ENCODE measurements around the gene PCGF5. TPM values are rescaled to one million over a fixed set of nuclear protein-coding genes. Genes with fewer than 3 reads are reported as not detected.
A peak's percentile ranks its signal among the peaks of the same experiment; 100 is the strongest.

PCGF5 gene
- total RNA-seq, 3 donors from 2014 or later (not counting 1 experiment from before 2014, with no cell fraction given) = 52.5 to 60.2 (median 58.6) TPM

DNA sequence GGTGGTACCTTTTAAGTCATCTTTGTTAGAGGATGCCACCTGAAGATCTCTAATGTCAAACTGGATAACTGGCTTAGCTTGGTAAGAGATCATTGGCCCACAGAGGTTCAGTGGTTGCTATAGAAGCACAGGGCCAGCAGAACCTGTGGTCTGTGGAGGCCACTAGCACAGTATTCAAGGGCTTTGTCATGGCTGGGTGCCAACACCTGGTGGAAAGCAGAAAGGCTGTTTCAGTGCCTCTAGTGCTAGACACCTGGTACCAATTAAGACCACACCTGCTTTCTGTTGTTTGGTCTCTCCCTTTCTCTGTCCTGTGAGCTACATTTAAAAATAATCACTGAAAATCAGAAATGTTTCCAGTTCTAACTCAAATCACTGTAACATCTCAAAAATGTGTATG, 10.0 kb upstream of the PCGF5 start:
- Mint-ChIP-seq H3K27ac (no peak overlapping the region), H3K27me3 (ENCODE audit: low read depth in 2 of 2) (no peaks in the 10 kb centered on the region), H3K4me1 (peaks cover 28 to 38% of the 10 kb centered on the region in 2 donors), H3K36me3 (no peaks in the 10 kb centered on the region), H3K4me3 (no peak overlapping the region), H3K9me3 (no peaks in the 10 kb centered on the region)
- peak in 1 of 3 donors; percentile 25 for ATAC-seq
- no peaks in the 10 kb centered on the region for H3K36me3 ChIP-seq (ENCODE audit: control insufficient read depth, insufficient read depth, low read length)
- H3K9me3 ChIP-seq (ENCODE audit: control insufficient read depth, insufficient read depth, low read length) = no peaks in the 10 kb centered on the region
- TF ChIP-seq, protein P1, sequence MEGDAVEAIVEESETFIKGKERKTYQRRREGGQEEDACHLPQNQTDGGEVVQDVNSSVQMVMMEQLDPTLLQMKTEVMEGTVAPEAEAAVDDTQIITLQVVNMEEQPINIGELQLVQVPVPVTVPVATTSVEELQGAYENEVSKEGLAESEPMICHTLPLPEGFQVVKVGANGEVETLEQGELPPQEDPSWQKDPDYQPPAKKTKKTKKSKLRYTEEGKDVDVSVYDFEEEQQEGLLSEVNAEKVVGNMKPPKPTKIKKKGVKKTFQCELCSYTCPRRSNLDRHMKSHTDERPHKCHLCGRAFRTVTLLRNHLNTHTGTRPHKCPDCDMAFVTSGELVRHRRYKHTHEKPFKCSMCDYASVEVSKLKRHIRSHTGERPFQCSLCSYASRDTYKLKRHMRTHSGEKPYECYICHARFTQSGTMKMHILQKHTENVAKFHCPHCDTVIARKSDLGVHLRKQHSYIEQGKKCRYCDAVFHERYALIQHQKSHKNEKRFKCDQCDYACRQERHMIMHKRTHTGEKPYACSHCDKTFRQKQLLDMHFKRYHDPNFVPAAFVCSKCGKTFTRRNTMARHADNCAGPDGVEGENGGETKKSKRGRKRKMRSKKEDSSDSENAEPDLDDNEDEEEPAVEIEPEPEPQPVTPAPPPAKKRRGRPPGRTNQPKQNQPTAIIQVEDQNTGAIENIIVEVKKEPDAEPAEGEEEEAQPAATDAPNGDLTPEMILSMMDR (IDR thresholded peaks at IDR 0.05) = no peak
- DNase-seq = peak in 1 of 2 donors; percentile 51
- H3K27ac ChIP-seq (ENCODE audit: low read length) = peak overlapping the region; percentile 43
- H3K4me3 ChIP-seq (ENCODE audit: low read length) = no peak overlapping the region
- H3K4me1 ChIP-seq (ENCODE audit: control insufficient read depth, insufficient read depth, low read length) = peaks cover 6% of the 10 kb centered on the region
- H3K27me3 ChIP-seq (ENCODE audit: control insufficient read depth, insufficient read depth, low read length) = no peaks in the 10 kb centered on the region
- intact Hi-C loops (cut with micrococcal nuclease) = no loop called here

DNA sequence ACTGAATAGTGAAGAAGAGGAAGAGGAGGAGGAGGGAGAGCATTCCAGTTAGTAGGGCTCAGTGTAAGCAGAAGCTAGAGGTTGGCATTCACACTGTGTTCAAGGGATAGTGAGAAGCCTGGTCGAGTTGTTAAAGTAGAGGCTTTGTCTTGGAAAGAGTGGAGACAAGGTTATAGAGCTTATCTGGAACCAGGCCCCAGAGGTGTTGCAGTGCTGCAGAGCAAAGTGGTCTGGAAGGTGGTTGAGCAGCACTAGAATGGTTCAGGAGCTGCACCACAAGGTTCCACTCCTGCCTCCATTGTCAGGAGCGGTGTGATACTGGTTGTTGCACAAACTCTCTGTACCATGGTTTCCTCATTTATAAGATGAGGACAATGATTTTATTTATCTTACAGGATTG, 8.8 kb upstream of the PCGF5 start:
- DNase-seq (no peak), ATAC-seq (no peak)
- TF ChIP-seq, protein P1 (IDR thresholded peaks at IDR 0.05) = no peak
- Histone ChIP-seq H3K4me1 (ENCODE audit: control insufficient read depth, insufficient read depth, low read length) (peaks cover 3% of the 10 kb centered on the region), H3K9me3 (ENCODE audit: control insufficient read depth, insufficient read depth, low read length) (no peaks in the 10 kb centered on the region), H3K36me3 (ENCODE audit: control insufficient read depth, insufficient read depth, low read length) (no peaks in the 10 kb centered on the region), H3K27ac (ENCODE audit: low read length) (no peak overlapping the region), H3K4me3 (ENCODE audit: low read length) (no peak overlapping the region), H3K27me3 (ENCODE audit: control insufficient read depth, insufficient read depth, low read length) (no peaks in the 10 kb centered on the region)
- peaks cover 26 to 30% of the 10 kb centered on the region in 2 donors for H3K4me1 Mint-ChIP-seq
- no peaks in the 10 kb centered on the region for H3K9me3 Mint-ChIP-seq
- intact Hi-C loops (cut with micrococcal nuclease) = no loop called here
- H3K27ac Mint-ChIP-seq = peak overlapping the region in 1 of 2 donors; percentile 3
- no peak overlapping the region for H3K4me3 Mint-ChIP-seq
- WGBS (ENCODE audit: insufficient coverage) = 69% methylated on average over 1 of the region's 2 CpGs
- no peaks in the 10 kb centered on the region for H3K36me3 Mint-ChIP-seq
- H3K27me3 Mint-ChIP-seq (ENCODE audit: low read depth in 2 of 2) = no peaks in the 10 kb centered on the region

DNA sequence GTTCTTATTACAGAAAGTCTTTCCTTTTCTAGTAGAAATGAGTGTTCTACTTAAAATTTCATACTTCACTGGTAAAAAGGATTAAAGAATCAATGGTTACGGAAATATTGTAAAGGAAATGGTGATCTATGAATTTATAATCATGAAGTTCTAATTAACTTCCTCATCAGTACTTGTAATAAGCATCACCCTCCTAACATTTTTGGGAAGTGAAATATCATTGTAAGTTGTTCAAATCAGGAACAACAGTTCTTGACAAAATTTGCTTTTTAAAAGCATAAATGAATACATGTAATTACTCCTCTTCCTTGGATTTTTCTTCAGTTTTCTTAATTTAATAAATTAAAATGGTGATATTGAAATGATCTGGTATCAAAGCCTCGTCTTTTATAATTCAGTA, 5.6 kb upstream of the PCGF5 start:
- Histone ChIP-seq H3K27ac (ENCODE audit: low read length) (no peak overlapping the region), H3K9me3 (ENCODE audit: control insufficient read depth, insufficient read depth, low read length) (no peaks in the 10 kb centered on the region), H3K4me3 (ENCODE audit: low read length) (no peak overlapping the region), H3K4me1 (ENCODE audit: control insufficient read depth, insufficient read depth, low read length) (peaks cover 4% of the 10 kb centered on the region), H3K27me3 (ENCODE audit: control insufficient read depth, insufficient read depth, low read length) (no peaks in the 10 kb centered on the region), H3K36me3 (ENCODE audit: control insufficient read depth, insufficient read depth, low read length) (no peaks in the 10 kb centered on the region)
- no peak overlapping the region for H3K27ac Mint-ChIP-seq
- TF ChIP-seq, protein P1 (IDR thresholded peaks at IDR 0.05) = no peak
- H3K27me3 Mint-ChIP-seq (ENCODE audit: low read depth in 2 of 2) = no peaks in the 10 kb centered on the region
- H3K4me3 Mint-ChIP-seq = no peak overlapping the region
- WGBS (ENCODE audit: insufficient coverage) = no CpG with 5 or more reads among the region's 2 CpGs
- no peaks in the 10 kb centered on the region for H3K9me3 Mint-ChIP-seq
- peaks cover 19 to 20% of the 10 kb centered on the region in 2 donors for H3K4me1 Mint-ChIP-seq
- intact Hi-C loops (cut with micrococcal nuclease) = loop anchor here (5.0 kb wide), 1 partner anchor 33 kb away; no protein-coding TSS in a partner anchor
- H3K36me3 Mint-ChIP-seq = no peaks in the 10 kb centered on the region
- DNase-seq = no peak
- ATAC-seq = no peak

DNA sequence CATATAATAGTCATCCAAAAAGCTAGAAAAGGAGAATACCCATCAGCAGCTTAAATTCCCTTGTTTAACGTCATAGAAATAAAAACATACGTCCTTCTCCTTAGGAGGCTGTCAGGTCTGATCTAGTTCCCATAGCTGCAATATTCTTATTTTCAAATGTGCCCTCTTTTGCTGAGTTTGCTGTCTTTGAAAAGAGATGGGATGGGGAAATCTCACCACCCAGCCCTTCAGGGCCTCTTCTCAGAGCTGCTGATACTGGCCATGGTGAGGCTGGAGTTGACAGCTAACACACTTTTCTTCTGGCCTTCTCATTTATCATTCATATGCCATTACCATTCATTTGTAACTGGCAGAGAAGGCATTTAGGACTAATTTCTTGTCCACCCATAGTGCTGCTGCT, 5.1 kb upstream of the PCGF5 start:
- Histone ChIP-seq H3K36me3 (ENCODE audit: control insufficient read depth, insufficient read depth, low read length) (no peaks in the 10 kb centered on the region), H3K4me1 (ENCODE audit: control insufficient read depth, insufficient read depth, low read length) (peaks cover 6% of the 10 kb centered on the region), H3K27ac (ENCODE audit: low read length) (no peak overlapping the region), H3K4me3 (ENCODE audit: low read length) (no peak overlapping the region), H3K9me3 (ENCODE audit: control insufficient read depth, insufficient read depth, low read length) (no peaks in the 10 kb centered on the region), H3K27me3 (ENCODE audit: control insufficient read depth, insufficient read depth, low read length) (no peaks in the 10 kb centered on the region)
- ATAC-seq (no peak), DNase-seq (no peak)
- intact Hi-C loops (cut with micrococcal nuclease) = loop anchor here (5.0 kb wide), 1 partner anchor 33 kb away; no protein-coding TSS in a partner anchor
- Mint-ChIP-seq H3K27ac (no peak overlapping the region), H3K4me3 (no peak overlapping the region), H3K27me3 (ENCODE audit: low read depth in 2 of 2) (no peaks in the 10 kb centered on the region), H3K36me3 (no peaks in the 10 kb centered on the region), H3K9me3 (no peaks in the 10 kb centered on the region), H3K4me1 (peaks cover 14 to 16% of the 10 kb centered on the region in 2 donors)
- WGBS (ENCODE audit: insufficient coverage) = 95% methylated on average over 2 of the region's 2 CpGs
- TF ChIP-seq, protein P1 (IDR thresholded peaks at IDR 0.05) = no peak
